VCaP (cell line): ENCODE measurements around the gene IL17RE.
"Not testable (repeated sequence)": the region's sequence is repeated elsewhere in the genome, so short reads cannot be mapped to it uniquely, and the experiment has no call there.

ENCODE experiments used
- H3K27ac ChIP-seq: fragments of 450-650 bp; 2 replicates; pipeline ENCODE4 v1.5.1; 2017
- CTCF ChIP-seq: fragments of 450-650 bp; conservative IDR thresholded peaks from 2 replicates; pipeline ENCODE4 v1.5.1; 2017; ENCODE audit warnings: mild to moderate bottlenecking, moderate library complexity

IL17RE gene

DNA sequence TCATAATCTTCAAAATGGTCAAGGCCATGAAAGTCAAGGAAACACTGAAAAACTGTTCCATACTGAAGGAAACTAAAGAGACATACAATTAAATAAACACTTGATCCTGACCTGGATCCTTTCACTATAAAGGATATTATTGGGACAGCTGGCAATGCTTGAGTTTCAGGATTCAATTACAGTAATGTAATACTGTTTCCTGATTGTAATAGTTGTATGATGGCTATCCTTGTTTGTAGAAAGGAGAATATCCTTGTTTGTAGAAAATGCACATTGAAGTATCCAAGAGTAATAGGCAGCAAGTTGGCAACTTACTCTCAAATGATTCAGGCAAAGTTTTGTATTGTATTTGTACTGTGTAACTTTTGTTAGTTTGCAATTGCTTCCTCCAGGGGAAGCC lies 27.2 kb upstream of the IL17RE start:
- TF ChIP-seq CTCF: no peak
- H3K27ac ChIP-seq: no peak overlapping the region

GRCh38 chr3:9876255-9876654 lies 26.4 kb upstream of the IL17RE start:
- not testable (repeated sequence) for H3K27ac ChIP-seq

- TF ChIP-seq CTCF: no peak
- no peak overlapping the region for H3K27ac ChIP-seq
Observed at GRCh38 chr3:9876991-9877390, 25.7 kb upstream of the IL17RE start.

DNA sequence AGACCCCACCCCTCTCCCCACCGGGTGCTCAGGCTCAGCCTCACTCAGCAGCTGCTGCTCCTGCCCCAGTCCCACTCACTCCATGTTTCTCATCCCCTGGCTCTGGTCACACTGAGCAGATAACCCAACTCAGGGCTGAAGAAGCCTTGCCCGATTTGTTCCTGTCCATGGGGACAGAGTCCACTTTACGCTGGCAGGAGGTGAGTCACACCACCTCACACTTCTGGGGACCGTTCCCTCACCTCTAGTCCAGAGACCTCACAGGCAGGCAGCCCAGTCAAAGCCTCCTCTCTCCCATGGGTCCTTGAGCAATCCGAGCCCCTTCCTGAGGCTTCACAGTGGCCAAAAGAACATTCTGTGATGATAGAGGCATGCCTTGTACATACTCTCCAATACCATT lies 23.9 kb upstream of the IL17RE start:
- no peak for TF ChIP-seq CTCF
- H3K27ac ChIP-seq: no peak overlapping the region

DNA sequence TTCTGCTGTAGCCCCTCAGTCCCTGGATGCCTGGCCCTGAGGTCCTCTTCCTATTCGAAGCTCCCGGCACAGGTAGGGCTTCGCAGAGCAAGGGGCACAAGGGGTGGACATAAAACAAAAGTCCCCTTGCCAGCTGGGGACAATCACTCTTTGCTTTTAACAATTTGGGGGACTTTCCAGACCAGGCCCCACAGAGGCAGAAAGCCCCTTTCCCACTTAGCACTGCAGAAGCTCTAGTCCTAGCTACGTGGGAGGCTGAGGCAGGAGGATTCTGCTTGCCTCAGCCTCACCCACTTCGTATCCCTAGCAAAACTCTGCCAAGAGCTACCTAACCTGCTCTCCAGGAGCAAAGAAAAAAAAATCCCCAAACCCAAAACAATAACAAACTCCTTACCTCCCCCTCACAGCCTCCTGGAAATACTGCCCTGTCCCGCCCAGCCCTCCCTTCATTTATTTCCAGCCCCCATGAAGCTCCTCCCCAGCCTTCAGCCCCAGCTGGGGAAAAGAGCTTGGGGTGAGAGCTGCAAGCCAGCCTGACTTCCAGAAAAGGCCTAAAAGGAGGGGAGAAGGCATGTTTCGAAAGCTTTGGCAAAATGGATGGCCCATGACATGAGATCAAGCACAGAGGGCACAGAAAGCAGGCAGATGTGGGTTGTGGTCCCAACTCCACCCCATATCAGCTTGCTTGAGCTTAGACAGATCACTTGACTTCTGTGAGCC lies 22.7 kb upstream of the IL17RE start, which contains the start of gene CIDEC:
TSS of gene CIDEC (minus strand) at position 424 of the 720 bp plus-strand sequence. CDS start 1,767 bp downstream, outside the sequence.
- H3K27ac ChIP-seq: no peak within 1 kb of the TSS
- no peak for TF ChIP-seq CTCF

GRCh38 chr3:9881441-9881840 lies 21.2 kb upstream of the IL17RE start:
- no peak for TF ChIP-seq CTCF

GRCh38 chr3:9883706-9884554 lies 18.7 kb upstream of the IL17RE start:
- no peak for TF ChIP-seq CTCF
- no peak overlapping the region for H3K27ac ChIP-seq

More at GRCh38 chr3:9881441-9881840, 21.2 kb upstream of the IL17RE start:
- H3K27ac ChIP-seq: no peak overlapping the region
